HepG2 (cell line): ENCODE results near the gene FAM76A. TPM values are rescaled to one million over a fixed set of nuclear protein-coding genes. Genes with fewer than 3 reads are reported as not detected.

Experiments
- ATAC-seq: fragments of 200-7000 bp; cut with Tn5 transposase; 3 replicates; pipeline ENCODE4 v1.9.1; 2020; ENCODE audit warnings: mild to moderate bottlenecking, moderate library complexity
- BruUV-seq: library from RNA; stranded (reverse); fragments of 400-500 nt; replicated peaks from 2 replicates; lab custom pipeline; 2021; lab: Mats Ljungman, UMichigan
- CTCF ChIA-PET: fragments of 300-600 bp; formaldehyde crosslinking; extraction: SDS; loops from one replicate; lab custom pipeline; 2021; ENCODE audit warnings: low total read pairs, inconsistent platforms, low intra/inter-chr PET ratio; lab: Yijun Ruan, JAX
- POLR2A ChIA-PET: fragments of 350-600 bp; sonication (Branson Sonifier 250); formaldehyde crosslinking; loops from one replicate; lab custom pipeline; 2020; ENCODE audit warnings: antibody characterized with exemption, inconsistent platforms; lab: Yijun Ruan, JAX
- DNase-seq: peaks from one replicate; pipeline ENCODE4 v3.0.0-alpha.2; 2015; ENCODE audit warnings: low spot score
- FAIRE-seq: peaks from 3 replicates; lab custom pipeline; 2011; peaks lifted over from hg19 to GRCh38; lab: Jason Lieb, UNC
- H2AFZ ChIP-seq: one replicate; pipeline ENCODE4 v1.6.1; 2011; ENCODE audit warnings: low read length, inconsistent platforms
- H3K27ac ChIP-seq: fragments of 300-600 bp; 3 replicates; pipeline ENCODE4 v1.8.0; 2011; ENCODE audit warnings: mixed run types, mild to moderate bottlenecking, mixed read lengths, low read length, inconsistent platforms; ENCODE audit not compliant: insufficient read depth; ENCODE audit errors: extremely low read length
- H3K27me3 ChIP-seq, 2 experiments: fragments of 200-600 bp in 1 of 2; 2 replicates in 1 of 2; 3 replicates in 1 of 2; pipeline versions ENCODE4 v1.6.0 to v1.8.0; 2011; ENCODE audit warnings: low read length in 2 of 2, mild to moderate bottlenecking in 2 of 2, moderate library complexity in 2 of 2, inconsistent platforms in 1 of 2; ENCODE audit not compliant: insufficient read depth in 2 of 2, control insufficient read depth in 1 of 2
- H3K36me3 ChIP-seq, 2 experiments: fragments of 200-600 bp in 1 of 2; replicated peaks in 1 of 2; 2 replicates in 1 of 2; 3 replicates in 1 of 2; pipeline versions ENCODE4 v1.5.1 to v1.8.0; 2011; ENCODE audit warnings: low read length in 2 of 2, inconsistent platforms in 1 of 2; ENCODE audit not compliant: insufficient read depth in 2 of 2, control insufficient read depth in 1 of 2
- H3K4me1 ChIP-seq: 2 replicates; pipeline ENCODE4 v1.5.1; 2012; ENCODE audit warnings: low read length, inconsistent platforms; ENCODE audit not compliant: insufficient read depth
- H3K4me2 ChIP-seq: 2 replicates; pipeline ENCODE4 v1.6.0; 2011; ENCODE audit warnings: low read depth, low read length, inconsistent platforms
- H3K4me3 ChIP-seq, 3 experiments: fragments of 200-600 bp in 1 of 3; sonication (generic), shearing (Covaris generic) in 1 of 3; replicated peaks in 1 of 3; 2 replicates each; pipeline ENCODE4 v1.5.1; 2011 to 2016; ENCODE audit warnings: low read length in 3 of 3, inconsistent platforms in 2 of 3, low read depth in 2 of 3, mild to moderate bottlenecking in 2 of 3, control low read depth in 1 of 3, mixed read lengths in 1 of 3; ENCODE audit not compliant: insufficient read depth in 1 of 3
- H3K79me2 ChIP-seq: one replicate; pipeline ENCODE4 v1.6.1; 2011; ENCODE audit warnings: low read length, inconsistent platforms; ENCODE audit not compliant: insufficient read depth
- H3K9ac ChIP-seq: 2 replicates; pipeline ENCODE4 v1.6.0; 2011; ENCODE audit warnings: mild to moderate bottlenecking, low read depth, low read length, inconsistent platforms; ENCODE audit not compliant: insufficient read depth
- H3K9me3 ChIP-seq: 2 replicates; pipeline ENCODE4 v1.5.1; 2012; ENCODE audit warnings: mild to moderate bottlenecking, low read length
- H4K20me1 ChIP-seq: 2 replicates; pipeline ENCODE4 v1.6.0; 2011; ENCODE audit warnings: inconsistent platforms, mild to moderate bottlenecking, low read length, moderate library complexity; ENCODE audit not compliant: insufficient read depth
- ADNP ChIP-seq: sonication (generic); formaldehyde crosslinking; IDR thresholded peaks from 2 replicates; pipeline ENCODE4 v1.4.0; 2020; ENCODE audit warnings: missing genetic modification reagents
- GTF3A ChIP-seq: sonication (generic); formaldehyde crosslinking; conservative IDR thresholded peaks from 2 replicates; pipeline ENCODE4 v1.4.0; 2020; ENCODE audit warnings: mild to moderate bottlenecking, missing genetic modification reagents
- HMGXB3 ChIP-seq: sonication (generic); formaldehyde crosslinking; IDR thresholded peaks from 2 replicates; pipeline ENCODE4 v1.4.0; 2020; ENCODE audit warnings: missing genetic modification reagents, borderline replicate concordance
- KLF12 ChIP-seq: sonication (generic); formaldehyde crosslinking; IDR thresholded peaks from 2 replicates; pipeline ENCODE4 v1.4.0; 2020; ENCODE audit warnings: missing genetic modification reagents, borderline replicate concordance
- LCORL ChIP-seq, 2 experiments: fragments of 450-650 bp in 1 of 2; sonication (generic) in 1 of 2; formaldehyde crosslinking in 1 of 2; IDR thresholded peaks; 2 replicates each; pipeline versions ENCODE4 v1.5.0 to v1.6.1; 2017 to 2020; ENCODE audit warnings: antibody characterized with exemption in 1 of 2, missing genetic modification reagents in 1 of 2
- MZF1 ChIP-seq: sonication (generic); formaldehyde crosslinking; IDR thresholded peaks from 2 replicates; pipeline ENCODE4 v1.8.1; 2023; ENCODE audit warnings: mild to moderate bottlenecking, missing genetic modification reagents, borderline replicate concordance
- PRMT3 ChIP-seq: sonication (generic); formaldehyde crosslinking; IDR thresholded peaks from 2 replicates; pipeline ENCODE4 v1.8.1; 2022; ENCODE audit warnings: low read depth, mild to moderate bottlenecking, moderate library complexity, missing genetic modification reagents, borderline replicate concordance
- RARG ChIP-seq: sonication (generic); formaldehyde crosslinking; IDR thresholded peaks from 2 replicates; pipeline ENCODE4 v1.4.0; 2020; ENCODE audit warnings: low read depth, mild to moderate bottlenecking, missing genetic modification reagents
- SMARCE1 ChIP-seq: fragments of 450-650 bp; IDR thresholded peaks from 2 replicates; pipeline ENCODE4 v1.6.1; 2017; ENCODE audit warnings: borderline replicate concordance
- ZNF331 ChIP-seq: sonication (generic); formaldehyde crosslinking; IDR thresholded peaks from 2 replicates; pipeline ENCODE4 v1.4.0; 2020; ENCODE audit warnings: missing genetic modification reagents
- ZNF724P ChIP-seq: sonication (generic); formaldehyde crosslinking; IDR thresholded peaks from 2 replicates; pipeline ENCODE4 v1.8.0; 2022; ENCODE audit warnings: missing genetic modification reagents, borderline replicate concordance
- ZNF775 ChIP-seq: sonication (generic); formaldehyde crosslinking; IDR thresholded peaks from 2 replicates; pipeline ENCODE4 v1.4.0; 2020; ENCODE audit warnings: missing genetic modification reagents, mild to moderate bottlenecking, moderate library complexity, borderline replicate concordance
- whole genome bisulfite sequencing: methylation state at CpG from one replicate; pipeline ENCODE4 v1.1.6; 2017; ENCODE audit warnings: low lambda C conversion rate; 5-methylcytosine and 5-hydroxymethylcytosine counted together
- in situ Hi-C: cut with HindIII; loops from 2 replicates; pipeline ENCODE4 v1.10.0; 2017; ENCODE audit warnings: low pct_unique_long_range_greater_than_20kb; ENCODE audit not compliant: extremely low pct_ligation_motif_present
- intact Hi-C: fragments of 100-400 bp; cut with micrococcal nuclease; formaldehyde crosslinking; loops from one replicate; pipeline ENCODE4 v1.10.0; 2022; ENCODE audit not compliant: unreplicated experiment
- polyA plus RNA-seq, 8 experiments: library from polyadenylated mRNA; depleted of rRNA in 3 of 8; stranded (reverse) in 7 of 8; unstranded in 1 of 8; fragments of >200 nt; fragmentation: Illumina TruSeq in 4 of 8; extraction: Trizol in 4 of 8; gene quantifications; 2 replicates each; pipeline versions ENCODE4 v1.2.1 to v1.2.3, GENCODE V29; 2011 to 2016; ENCODE audit warnings: low read depth in 4 of 8, missing spikeins in 1 of 8, mixed read lengths in 1 of 8; ENCODE audit not compliant: insufficient read depth in 1 of 8
- total RNA-seq, 5 experiments: library from RNA; depleted of rRNA; stranded (reverse); fragments of >200 nt; fragmentation: Illumina TruSeq; extraction: Trizol; gene quantifications; 2 replicates each; pipeline ENCODE4 v1.2.3, GENCODE V29; 2016; ENCODE audit warnings: low read depth in 1 of 5

FAM76A gene
- total and polyA plus RNA-seq, 2 of the 13 experiments (the other 11 are each of a cell fraction or from before 2014, with no cell fraction given), result 4.2 to 15.7 TPM

DNA sequence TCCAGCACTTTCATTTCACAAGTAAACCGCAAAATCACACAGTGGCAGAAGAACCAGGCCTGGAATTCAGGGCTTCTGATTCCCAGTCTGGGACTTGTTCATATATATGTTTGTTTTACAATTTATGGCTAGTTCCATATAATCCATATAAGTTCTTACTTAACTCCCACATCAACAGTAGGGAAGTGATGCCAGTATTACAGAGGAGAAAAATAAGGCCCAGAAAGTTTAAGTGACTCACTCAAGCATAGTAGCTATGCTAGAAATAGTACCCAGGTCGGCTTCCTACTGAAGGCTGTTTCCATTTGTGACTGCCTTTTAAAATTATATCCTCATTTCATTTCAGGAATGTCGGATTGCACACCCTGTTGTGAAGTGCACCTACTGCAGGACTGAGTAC, 1.4 kb downstream of the FAM76A start:
- Histone ChIP-seq H3K4me3 (peak overlapping the region in 2 of 3 experiments; percentile 91 to 99; a peak in 3 of 6 replicates), H3K36me3 (peaks cover 1 to 3% of the 10 kb centered on the region in 2 experiments; a peak in 2 of 5 replicates), H3K9me3 (no peaks in the 10 kb centered on the region), H3K79me2 (peaks cover 7% of the 10 kb centered on the region), H3K4me1 (peaks cover 27% of the 10 kb centered on the region), H3K27me3 (no peaks in the 10 kb centered on the region), H3K27ac (no peak overlapping the region), H2AFZ (no peak overlapping the region), H4K20me1 (no peaks in the 10 kb centered on the region), H3K9ac (peak overlapping the region; percentile 84; the same call in 1 of the 2 replicates), H3K4me2 (peak overlapping the region; percentile 88)
- in situ Hi-C loops, result no loop called here
- CTCF ChIA-PET, result no interaction called here
- FAIRE-seq (no peak), DNase-seq (no peak), ATAC-seq (no peak)
- POLR2A ChIA-PET, result no interaction called here
- no TSS peak for BruUV-seq
- 88% methylated on average over 3 of the region's 3 CpGs for WGBS
- TF ChIP-seq HMGXB3 (CRISPR knock-in tag), result no peak
- no peak for TF ChIP-seq ZNF724P (CRISPR knock-in tag)
- no peak for TF ChIP-seq KLF12 (CRISPR knock-in tag)
- TF ChIP-seq MZF1 (CRISPR knock-in tag), result no peak
- TF ChIP-seq ZNF331 (CRISPR knock-in tag), result no peak
- no peak for TF ChIP-seq ADNP (CRISPR knock-in tag)
- no peak for TF ChIP-seq RARG (CRISPR knock-in tag)
- TF ChIP-seq PRMT3 (CRISPR knock-in tag), result no peak
- no peak for TF ChIP-seq SMARCE1
- no peak for TF ChIP-seq ZNF775
- TF ChIP-seq LCORL (IDR thresholded peaks at IDR 0.05), result no peak
- TF ChIP-seq LCORL (CRISPR knock-in tag; IDR thresholded peaks at IDR 0.05), result no peak
- no peak for TF ChIP-seq GTF3A
- intact Hi-C loops, result no loop called here
